GM19452 (cell line): ENCODE results near the gene NLRP5.

Experiments
- ATAC-seq: cut with Tn5 transposase; IDR thresholded peaks from one replicate; pipeline ENCODE4 v1.9.1; 2021; ENCODE audit not compliant: unreplicated experiment

NLRP5 gene

DNA sequence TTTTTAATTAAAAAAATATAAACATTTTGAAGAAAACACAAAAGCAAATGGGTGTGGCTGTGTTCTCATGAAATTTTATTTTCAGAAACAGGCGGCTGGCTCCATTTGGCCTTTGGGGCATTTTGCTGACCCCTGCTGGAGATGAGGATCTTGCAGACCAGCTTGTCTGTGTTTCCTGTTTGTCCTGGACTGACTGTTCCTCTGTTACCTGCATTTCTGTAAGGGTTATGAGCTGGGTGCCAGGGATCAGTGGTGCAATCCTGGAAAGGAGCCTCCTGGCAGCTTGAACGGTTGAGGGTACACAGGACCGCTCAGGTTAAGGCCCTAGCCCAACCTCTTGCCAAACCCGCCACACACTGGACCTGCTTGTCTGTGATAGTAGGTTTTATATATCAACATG lies 84.6 kb downstream of the NLRP5 start:
- ATAC-seq = no peak

DNA sequence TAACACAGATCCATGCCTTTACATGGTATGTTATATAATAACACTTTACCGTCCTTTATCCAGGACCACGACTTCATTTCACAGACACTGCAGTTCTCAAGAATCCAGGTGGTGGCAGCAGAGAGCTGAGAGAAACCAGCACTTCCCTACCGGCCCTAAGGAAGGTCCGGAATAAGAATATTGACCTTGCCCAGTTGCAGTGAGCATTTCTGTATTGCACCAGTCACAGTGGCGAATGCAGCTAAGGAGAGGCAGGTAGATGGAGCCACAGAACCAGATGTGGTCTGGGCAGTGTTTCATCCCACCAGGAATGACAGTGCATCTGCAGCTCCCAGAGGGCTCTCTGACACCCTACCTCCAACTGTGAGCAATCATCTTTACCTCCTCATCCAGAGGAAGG lies 89.9 kb downstream of the NLRP5 start:
- no peak for ATAC-seq

DNA sequence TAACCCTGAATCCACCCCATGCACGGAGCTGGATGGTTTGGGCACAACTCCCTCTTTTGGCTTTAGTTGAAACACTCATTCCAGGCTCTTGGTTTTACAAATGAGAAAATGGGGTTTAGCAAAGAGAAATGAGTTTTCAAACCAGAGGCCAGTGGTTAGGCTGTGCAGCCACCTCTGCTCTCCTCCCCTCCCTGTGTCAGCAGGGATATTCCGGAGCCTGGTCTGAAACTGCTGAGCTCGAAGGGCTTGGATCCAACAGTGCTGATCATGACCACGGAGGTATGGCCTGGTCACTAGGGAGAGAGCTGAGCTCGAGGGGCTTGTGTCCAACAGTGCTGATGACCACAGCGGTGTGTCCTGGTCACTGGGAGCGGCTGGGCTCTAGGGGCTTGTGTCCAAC lies 93.0 kb downstream of the NLRP5 start:
- ATAC-seq = no peak

DNA sequence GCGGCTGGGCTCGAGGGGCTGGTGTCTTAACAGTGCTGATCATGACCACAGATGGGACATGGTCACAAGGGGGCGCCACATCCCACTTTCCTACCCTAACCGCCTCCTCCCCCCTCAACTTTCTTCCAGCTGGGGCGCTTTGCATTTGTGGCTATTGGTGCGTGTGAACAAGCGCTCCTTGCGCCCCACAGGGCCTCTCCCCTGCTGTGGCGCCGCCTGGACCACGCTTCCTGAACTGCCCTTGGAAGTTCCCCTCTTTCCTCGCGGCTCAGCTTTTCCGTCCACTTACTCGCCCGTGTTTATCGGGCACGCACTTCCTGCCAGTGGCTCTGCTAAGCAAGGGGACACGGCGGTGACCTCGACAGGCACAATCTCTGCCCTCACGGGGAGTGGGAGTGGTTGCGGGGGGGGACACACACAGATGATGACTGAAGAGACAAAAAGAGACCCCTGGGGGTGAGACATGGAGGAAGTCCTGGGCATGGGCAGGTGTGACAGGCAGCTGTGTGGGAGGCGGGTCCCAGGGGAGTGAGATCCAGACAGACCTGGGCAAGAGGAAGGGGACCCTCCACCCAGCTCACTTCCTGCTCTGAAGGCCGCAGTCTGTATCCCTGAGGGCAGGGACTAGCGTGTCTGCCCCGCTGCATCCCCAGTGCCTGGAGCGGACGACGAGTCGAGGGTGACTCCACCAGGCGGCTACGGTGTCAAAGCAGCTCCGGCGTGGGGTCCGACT lies 94.3 kb downstream of the NLRP5 start:
- peak; percentile 73 for ATAC-seq

DNA sequence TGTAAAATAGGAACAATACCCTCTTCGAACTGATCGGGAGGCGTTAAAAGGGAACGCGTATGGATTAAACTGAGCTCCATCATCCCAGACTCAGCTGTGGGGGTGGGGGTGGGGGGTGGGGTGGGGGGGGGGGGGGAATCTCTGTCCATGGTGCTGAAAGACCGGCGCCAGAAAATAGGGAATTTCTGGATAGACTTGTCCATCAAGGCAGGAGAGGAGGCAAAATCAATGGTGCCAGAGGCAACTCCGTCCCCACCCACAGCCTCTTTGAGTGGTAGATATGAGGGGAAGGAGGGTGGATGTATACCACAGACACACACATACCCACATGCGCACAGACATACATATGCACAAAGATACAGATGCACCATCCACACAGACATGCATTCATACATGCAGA lies 97.1 kb downstream of the NLRP5 start:
- ATAC-seq = no peak

DNA sequence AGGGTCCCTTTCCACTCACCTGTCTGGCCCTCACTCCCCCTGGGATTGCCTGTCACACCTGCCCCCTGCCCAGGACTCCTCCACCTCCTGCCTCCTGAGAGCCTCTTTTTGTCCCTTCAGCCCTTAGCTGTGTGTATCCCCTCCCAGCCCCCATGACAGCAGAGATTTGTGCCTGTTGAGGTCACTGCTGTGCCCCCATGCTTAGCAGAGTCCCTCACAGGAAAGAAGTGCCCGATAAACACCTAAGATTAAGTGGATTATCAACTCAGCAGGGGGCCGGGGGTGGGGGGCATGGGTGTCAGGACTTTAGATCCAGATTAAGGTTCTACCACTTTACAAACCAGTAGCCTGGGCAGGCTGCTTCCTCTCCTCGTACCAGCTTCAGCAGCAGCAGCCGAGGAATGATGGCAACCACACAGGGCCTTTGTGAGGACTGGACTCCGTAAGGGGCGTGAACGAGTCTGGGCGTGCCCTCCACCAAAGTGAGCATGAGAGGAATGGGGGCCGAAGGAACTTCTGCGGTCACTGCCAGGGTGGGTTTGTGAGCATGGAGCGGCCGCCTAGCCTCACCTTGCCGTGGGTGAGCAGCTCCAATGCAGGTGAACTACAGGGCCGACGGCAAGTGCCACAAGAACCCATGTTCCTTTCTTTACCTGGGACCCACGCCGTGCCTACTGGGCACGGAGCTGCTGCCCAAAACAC lies 98.4 kb downstream of the NLRP5 start:
- no peak for ATAC-seq

DNA sequence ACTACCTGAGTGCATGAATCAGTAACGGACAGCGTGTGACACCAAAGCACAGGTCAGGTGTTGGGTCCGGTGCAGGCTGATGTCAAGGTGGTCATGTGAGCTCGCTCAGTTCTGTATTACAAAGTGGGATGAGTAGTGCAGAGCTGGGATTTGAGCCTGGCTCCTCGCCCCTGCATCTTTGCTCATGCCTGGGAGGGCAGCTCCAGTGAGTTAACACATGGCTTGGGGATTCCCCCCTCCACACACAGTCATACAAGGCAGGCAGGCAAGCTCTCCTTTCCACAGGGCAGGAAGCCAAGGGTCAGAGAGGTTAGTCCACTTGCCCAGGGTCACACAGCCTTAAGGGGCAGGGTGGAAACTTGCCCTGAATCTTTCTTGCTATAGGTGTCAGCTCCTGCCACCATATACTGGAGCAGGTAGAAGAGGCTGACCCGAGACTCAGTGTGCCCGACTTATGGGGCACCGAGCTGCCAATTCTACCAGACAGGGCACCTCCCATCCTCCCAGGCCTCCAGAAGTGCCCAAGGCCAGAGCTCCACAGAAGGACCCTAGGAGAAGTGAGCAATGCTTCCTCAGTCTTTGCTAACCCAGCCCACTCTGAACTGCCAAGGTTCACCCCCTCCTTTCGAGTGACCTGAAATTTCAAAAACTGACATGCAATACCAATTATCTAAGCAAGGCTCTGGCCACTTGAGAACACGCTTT lies 99.1 kb downstream of the NLRP5 start:
- no peak for ATAC-seq

DNA sequence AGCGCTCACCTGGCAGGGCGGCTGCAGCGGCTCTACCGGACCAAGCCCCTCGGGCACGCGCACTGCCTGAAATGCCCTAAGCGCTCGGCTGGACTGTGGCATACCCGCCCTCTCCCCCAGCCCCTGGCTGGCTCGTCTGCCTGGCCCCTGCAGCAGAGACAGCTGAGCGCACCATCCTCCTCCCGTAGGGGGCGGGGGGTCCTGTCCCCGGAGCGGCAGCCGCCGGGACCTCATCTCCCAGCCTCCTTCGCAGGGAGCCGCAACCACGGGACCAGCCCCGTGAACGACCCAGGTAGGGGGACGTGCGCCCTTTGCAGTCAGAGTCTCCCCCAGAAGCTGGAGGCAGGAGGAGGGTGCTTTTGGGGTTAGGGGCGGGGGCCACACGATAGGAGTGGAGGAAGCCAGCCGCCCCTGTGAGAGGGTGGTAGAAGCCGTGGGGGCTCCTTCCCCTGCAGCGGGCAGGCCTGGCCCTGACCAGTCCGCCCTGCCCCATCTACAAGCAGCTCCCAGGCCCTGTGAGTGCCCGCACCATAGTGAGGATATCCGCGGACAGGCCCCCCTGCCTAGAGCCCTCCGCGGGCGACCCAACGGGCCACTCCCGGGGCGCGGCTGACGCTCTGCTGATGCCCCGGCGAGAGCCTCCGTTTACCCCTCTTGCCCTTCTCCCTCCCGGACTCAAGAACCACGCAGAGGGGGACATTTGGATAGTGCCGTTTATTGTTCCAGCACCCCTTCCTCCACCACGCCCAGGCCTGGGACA lies 100.3 kb downstream of the NLRP5 start:
- ATAC-seq = no peak

DNA sequence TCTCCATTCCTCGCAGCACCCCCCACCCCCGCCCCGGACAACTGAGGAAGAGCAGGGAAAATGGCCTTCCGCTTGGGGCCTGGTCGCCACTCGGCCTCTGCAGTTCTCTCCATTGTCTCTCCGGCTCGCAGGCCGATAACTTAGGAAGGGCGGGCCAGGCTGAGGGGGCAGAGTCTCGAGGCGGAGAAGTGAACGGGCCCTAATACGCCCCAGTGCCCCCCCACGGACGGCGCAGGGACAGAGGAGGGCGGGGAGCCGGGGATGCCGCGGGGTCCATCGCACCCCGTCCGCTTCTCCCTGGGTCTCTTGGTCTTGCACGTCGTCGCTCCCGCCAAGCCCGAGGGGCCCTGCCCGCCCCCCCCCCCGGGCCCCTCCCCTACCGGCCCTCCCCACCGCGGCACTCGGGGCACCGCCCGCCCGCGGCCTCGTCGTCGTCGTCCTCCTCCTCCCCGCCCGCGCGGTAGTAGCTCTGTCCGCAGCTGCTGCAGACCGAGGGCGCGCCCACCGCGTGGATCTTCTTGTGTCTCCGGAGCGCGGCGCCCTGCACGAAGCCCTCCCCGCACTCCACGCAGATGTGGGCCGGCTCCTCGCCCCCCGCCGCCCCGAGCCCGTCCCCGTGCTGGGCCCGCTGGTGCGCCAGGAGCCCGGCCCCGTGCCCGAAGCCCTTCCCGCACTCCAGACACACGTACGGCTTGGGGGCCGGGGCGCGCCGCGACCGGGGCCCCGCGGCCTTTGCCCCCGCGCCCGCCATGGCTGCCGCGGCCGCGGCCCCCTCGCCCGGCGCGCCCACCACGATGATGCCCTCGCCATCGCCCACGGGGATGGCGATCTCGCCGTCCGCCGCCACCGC lies 101.3 kb downstream of the NLRP5 start:
- ATAC-seq = no peak

DNA sequence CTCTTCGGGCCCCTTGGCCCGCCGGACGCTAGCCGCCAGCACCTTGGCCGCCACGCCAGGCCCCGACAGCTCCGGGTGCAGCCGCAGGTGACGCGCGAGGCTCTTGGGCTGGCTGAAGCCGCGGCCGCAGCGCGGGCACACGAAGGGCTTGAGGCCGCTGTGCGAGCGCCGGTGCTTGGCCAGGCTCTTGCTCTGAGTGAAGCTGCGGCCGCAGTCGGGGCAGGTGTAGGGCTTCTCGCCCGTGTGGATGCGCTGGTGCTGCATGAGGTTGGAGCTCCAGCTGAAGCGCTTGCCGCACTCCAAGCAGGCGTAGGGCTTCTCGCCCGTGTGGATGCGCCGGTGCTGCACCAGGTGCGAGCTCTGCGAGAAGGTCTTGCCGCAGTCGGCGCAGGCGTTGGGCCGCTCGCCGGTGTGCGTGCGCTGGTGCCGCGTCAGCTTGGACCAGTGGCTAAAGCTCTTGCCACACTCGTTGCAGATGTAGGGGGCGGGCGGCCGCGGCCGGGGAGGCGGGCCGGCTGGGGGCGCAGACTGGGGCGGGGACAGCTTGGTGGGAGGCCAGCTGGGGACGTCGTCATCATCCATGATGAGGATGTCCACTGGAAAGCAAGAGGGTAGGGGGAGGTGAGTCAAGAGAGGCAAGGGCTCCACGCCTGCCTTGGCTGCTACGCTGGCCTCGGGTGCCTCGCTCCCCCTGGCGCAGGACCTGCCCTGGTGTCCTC lies 102.1 kb downstream of the NLRP5 start:
- no peak for ATAC-seq

DNA sequence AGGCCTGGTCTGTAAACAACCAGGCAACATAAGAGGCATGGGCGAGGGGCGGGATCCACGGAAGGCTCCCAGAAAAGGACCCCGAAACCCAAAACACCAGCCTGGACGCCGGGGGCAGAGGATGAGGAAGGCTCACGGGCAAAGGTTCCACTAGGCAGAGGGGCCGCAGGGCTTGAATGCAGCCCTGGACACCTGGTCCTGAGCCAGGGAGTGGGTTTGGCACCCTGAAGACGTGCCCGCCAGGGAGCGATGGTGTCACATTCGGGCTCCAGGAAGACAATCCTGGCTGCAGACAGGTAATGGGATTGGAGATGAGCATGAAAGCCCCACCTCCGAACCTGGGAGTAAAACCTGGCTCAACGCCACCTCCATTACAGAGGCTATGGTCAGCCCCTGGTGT lies 102.8 kb downstream of the NLRP5 start:
- ATAC-seq = no peak

DNA sequence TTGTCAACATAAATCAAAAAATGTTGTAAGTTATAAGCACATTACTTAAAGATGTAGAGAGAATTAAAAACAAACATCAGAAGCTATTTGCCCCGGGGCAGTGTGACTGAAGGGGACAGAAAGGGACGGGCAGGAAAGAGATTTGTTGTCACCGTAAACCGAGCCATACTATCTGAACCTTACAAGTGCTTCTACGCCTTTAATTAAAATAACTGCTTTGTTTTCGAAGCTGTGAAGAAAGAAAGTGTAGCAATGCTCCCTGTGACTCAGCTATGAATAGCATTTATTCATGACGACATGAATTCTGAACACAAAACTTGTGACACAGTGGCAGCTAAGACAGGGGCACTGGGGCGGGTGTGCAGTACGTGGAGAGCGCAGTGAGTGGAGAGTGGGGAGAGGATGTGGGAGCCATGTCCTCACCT lies 104.5 kb downstream of the NLRP5 start:
- ATAC-seq = no peak

DNA sequence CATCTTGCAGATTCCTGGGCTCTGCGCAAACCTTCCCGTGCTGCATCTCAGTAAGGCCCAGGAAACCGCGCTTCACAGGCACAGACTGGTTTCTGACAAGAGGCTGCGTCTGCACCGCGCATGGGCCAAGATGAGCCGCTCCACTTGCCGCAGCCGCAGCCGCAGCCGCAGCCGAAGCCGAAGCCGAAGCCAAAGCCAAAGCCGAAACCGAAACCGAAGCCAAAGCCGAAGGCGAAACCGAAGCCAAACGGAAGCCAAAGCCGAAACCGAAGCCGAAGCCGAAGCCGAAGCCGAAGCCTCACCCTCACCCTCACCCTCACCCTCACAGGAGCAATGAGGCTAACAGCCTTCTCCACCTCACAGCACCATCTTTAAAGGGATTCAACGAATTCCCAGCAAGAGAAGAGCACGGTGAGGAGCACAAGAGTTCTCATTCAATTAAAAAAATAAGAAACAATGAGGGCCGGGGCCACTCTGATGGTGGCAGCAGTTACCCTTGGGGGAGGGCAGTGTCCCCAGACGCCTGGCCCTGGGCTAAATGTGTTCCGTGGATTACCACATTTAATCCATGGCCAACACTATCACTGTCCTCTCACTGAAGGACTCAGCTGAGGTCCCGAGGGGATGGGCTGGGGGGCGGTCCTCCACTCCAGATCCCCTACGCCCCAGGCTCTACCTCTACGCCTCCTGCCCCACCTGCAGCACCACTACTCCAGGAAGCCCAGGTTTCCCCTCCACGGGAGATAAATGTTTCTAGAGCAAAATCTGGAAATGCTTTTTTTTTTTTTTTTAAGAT lies 105.4 kb downstream of the NLRP5 start:
- no peak for ATAC-seq

DNA sequence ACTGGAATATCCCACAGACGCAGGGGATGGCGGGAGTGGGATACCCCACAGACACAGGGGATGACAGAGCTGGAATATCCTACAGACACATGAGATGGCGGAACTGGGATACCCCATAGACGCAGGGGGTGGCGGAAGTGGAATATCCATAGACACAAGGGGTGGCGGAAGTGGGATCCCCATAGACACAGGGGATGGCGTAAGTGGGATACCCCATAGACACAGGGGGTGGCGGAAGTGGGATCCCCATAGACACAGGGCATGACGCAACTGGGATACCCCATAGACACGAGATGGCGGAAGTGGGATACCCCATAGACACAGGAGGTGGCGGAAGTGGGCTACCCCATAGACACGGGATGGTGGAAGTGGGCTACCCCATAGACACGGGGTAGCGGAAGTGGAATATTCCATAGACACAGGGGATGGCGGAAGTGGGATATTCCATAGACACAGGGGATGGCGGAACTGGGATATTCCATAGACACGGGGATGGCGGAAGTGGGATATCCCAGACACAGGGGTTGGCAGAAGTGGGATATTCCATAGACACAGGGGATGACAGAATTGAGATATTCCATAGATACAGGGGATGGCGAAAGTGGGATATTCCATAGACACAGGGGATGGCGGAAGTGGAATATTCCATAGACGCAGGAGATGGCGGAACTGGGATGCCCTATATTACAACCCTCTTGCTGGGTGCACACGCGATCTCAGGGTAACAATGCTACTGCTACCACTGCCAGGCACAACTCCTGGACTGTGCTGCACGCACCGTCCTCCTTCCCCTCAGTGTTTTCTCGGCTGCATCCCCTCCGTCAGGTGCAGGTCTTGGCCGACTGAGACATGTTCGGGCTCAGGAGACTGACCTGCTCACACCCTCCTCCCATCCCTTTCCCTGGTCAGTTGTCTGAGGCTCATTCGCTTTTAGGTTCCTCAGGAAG lies 106.4 kb downstream of the NLRP5 start:
- ATAC-seq = no peak

DNA sequence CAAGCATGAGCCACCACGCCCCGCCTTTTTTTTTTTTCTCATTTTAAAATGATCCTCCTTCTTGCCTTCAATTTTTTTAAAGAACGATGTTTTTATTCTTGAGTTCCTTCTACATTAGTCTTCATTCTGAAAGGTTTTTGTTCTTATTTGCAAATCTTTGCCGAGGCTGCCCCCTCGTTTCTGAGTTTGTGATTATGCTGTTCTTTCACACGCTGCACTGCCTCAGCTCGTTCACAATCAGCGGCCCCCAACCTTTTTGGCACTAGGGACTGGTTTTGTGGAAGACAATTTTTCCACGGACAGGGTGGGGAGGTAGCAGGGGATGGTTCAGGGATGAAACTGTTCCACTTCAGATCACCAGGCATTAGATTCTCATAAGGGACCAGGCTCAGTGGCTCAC lies 107.9 kb downstream of the NLRP5 start:
- no peak for ATAC-seq

DNA sequence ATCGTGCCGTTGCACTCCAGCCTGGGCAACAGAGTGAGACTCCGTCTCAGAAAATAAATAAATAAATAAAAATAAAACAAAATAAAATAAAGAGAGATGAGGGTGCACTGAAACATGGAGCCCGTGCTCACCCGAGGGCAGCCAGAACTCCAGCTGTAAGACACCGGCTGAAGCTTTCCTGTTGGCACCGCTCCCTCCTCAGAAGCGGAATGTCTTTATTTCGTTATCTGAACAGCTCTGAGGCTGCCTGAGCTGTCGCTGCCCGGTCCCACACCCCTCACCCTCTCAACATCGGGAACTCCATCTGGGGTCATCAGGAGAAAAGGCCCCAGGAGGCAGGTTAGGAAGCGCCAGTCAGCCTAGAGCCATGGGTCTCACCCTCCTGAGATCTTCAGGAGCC lies 110.1 kb downstream of the NLRP5 start:
- ATAC-seq = no peak

DNA sequence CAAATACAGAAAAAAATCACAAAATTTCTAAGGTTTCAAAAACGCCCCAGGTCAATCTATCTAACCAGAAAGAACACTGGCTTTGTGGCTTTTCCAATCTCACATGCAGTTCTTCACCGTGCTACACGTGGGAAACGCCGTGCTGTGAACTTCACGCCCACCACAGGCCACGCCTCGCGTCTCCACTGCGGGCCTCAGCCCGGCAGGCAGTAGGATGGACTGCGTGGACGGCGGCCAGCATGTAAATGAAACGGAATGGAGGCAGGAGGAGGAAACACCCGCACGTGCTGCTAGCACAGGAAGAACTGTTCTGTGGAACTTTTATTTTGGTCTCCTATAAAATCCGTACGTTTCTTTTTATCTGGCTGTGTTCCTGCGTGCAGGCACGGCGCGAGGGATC lies 110.7 kb downstream of the NLRP5 start:
- ATAC-seq = no peak

DNA sequence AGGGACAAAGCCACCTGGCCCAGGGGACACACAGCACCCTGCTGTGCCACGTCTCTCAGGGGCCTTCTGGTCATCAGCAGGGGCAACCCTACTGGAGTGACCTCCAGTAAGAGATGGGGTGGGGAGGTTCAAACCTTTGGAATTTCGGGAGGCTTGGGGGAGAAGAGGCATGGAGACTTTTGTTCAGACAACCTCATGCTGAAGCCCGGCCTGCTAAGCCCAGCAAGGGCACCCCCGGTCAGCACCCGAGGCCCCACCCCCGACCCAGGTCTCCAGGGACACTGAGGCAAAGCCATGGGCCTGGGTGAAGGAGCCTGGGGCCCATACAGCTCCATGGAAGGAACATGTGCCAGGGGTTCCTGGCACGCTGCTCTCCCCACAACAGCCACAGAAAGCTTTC lies 111.2 kb downstream of the NLRP5 start:
- ATAC-seq = no peak
